ENCODE measurements around the gene RNF8. TPM values are rescaled to one million over a fixed set of nuclear protein-coding genes. Genes with fewer than 3 reads are reported as not detected.

The RNF8 gene
- 22.0 and 23.4 TPM in 2 replicates for total RNA-seq (2022)
- percentile 70 among the genes with signal in this experiment for Bru-seq, nascent RNA
- BruChase-seq, experiment 1, labeled RNA remaining after a 6-hour chase, result percentile 68 among the genes with signal in this experiment
- BruChase-seq, experiment 2, labeled RNA remaining after a 2-hour chase, result percentile 74 among the genes with signal in this experiment
- long read RNA-seq, full-length matches to known transcripts, result 43 of 60 reads
- long read RNA-seq, partial matches to known transcripts, result 2 of 60 reads
- long read RNA-seq, other reads (novel, unspliced or antisense), result 15 of 60 reads

DNA sequence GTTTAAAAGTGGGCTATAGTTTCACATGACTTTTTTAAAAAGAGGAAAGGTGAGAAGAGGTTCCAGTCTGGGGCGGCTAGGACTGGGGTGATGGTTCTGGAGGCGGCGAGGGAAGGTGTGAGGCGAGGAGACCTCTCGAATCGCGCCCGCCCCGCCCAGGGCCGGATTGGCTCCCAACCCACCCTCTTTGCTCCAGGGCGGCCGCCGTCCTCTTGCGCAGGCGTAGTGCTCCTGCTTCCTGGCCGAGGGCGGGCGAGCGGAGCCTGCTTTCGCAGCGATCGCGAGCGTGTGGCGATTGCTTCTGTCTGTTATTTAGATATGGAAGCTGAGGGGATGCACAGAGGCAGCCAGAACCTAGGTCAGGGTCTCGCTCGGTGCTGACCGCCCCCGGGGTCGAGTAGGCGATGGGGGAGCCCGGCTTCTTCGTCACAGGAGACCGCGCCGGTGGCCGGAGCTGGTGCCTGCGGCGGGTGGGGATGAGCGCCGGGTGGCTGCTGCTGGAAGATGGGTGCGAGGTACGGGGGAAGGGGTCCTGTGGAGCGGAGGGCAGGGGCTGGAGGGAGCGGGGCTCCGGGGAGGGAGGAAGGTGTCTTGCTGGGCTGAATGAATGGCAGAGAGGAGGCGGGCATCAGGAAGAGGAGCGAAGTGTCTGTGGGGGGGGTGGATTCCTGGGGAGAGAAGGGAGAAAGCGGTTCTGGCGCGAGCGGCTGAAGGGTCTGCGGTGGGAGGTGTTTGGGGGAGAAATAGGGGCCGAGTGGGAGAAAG lies at the start of gene RNF8:
RNF8 (plus strand) TSS at position 223 of the 765 bp plus-strand sequence; CDS start at position 405, 182 bp downstream.
- peak within 1 kb of the TSS; percentile 83 for H3K27ac Mint-ChIP-seq (ENCODE audit: low read depth, unreplicated experiment)
- no TSS peak for BruUV-seq (replicated peaks)
- intact Hi-C loops (cut with micrococcal nuclease), result no loop called here
- H3K9me3 Mint-ChIP-seq (ENCODE audit: unreplicated experiment), result no peaks in the 10 kb centered on the region
- peak within 1 kb of the TSS; percentile 96 for H3K4me3 Mint-ChIP-seq (ENCODE audit: unreplicated experiment)
- POLR2A ChIA-PET, result interaction anchor here (0.6 to 2.0 kb wide), 9 partner anchors 9 to 465 kb away, joined by 3 to 10 read pairs (median 4); partner anchors contain the start of gene CMTR1
- H3K27me3 Mint-ChIP-seq (ENCODE audit: insufficient read depth, unreplicated experiment), result no peaks in the 10 kb centered on the region
- H3K4me1 Mint-ChIP-seq (ENCODE audit: insufficient read depth, unreplicated experiment), result peaks cover 23% of the 10 kb centered on the region
- H3K36me3 Mint-ChIP-seq (ENCODE audit: insufficient read depth, unreplicated experiment), result no peaks in the 10 kb centered on the region
- CTCF ChIA-PET, result interaction anchor here (0.6 kb wide), 2 partner anchors 9 to 59 kb away, joined by 3 read pairs; no protein-coding TSS in a partner anchor
- DNase-seq (ENCODE audit: unreplicated experiment), result peak; percentile 86
- TF ChIP-seq, protein P1, sequence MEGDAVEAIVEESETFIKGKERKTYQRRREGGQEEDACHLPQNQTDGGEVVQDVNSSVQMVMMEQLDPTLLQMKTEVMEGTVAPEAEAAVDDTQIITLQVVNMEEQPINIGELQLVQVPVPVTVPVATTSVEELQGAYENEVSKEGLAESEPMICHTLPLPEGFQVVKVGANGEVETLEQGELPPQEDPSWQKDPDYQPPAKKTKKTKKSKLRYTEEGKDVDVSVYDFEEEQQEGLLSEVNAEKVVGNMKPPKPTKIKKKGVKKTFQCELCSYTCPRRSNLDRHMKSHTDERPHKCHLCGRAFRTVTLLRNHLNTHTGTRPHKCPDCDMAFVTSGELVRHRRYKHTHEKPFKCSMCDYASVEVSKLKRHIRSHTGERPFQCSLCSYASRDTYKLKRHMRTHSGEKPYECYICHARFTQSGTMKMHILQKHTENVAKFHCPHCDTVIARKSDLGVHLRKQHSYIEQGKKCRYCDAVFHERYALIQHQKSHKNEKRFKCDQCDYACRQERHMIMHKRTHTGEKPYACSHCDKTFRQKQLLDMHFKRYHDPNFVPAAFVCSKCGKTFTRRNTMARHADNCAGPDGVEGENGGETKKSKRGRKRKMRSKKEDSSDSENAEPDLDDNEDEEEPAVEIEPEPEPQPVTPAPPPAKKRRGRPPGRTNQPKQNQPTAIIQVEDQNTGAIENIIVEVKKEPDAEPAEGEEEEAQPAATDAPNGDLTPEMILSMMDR (IDR thresholded peaks at IDR 0.05; ENCODE audit: unreplicated experiment), result no peak

DNA sequence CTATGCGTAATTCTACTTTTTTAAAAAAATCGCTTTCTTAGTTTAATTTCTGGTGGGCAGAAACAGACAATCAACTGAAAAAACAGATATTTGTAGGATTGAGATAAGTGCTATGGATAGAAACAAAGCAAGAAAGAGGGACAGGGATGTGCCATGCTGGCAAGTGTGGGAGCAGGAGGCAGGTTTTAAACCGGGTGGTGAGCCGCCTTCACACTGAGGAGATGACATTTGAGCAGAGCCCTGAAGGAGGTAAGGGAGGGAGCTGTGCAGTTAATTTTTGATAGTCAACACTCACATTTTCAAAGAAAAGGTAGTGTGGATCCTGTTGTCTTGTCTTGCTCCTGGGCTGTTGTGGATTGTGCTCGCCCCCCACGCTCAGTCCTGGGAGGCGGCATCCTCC lies 49.0 kb upstream of the RNF8 start:
- no peaks in the 10 kb centered on the region for H3K4me1 Mint-ChIP-seq (ENCODE audit: insufficient read depth, unreplicated experiment)
- no peak overlapping the region for H3K4me3 Mint-ChIP-seq (ENCODE audit: unreplicated experiment)
- H3K9me3 Mint-ChIP-seq (ENCODE audit: unreplicated experiment), result no peaks in the 10 kb centered on the region
- BruUV-seq (replicated peaks), result no TSS peak
- CTCF ChIA-PET, result interaction anchor here (0.7 to 2.4 kb wide), 5 partner anchors 9 to 234 kb away, joined by 3 to 15 read pairs (median 3); no protein-coding TSS in a partner anchor
- POLR2A ChIA-PET, result interaction anchor here (1.4 kb wide), 1 partner anchor 47 kb away, joined by 3 read pairs; the partner anchor contains the start of genes TBC1D22B and TMEM217
- TF ChIP-seq, protein P1 (IDR thresholded peaks at IDR 0.05; ENCODE audit: unreplicated experiment), result no peak
- intact Hi-C loops (cut with micrococcal nuclease), result no loop called here
- H3K27ac Mint-ChIP-seq (ENCODE audit: low read depth, unreplicated experiment), result no peak overlapping the region
- no peak for DNase-seq (ENCODE audit: unreplicated experiment)
- H3K27me3 Mint-ChIP-seq (ENCODE audit: insufficient read depth, unreplicated experiment), result no peaks in the 10 kb centered on the region
- H3K36me3 Mint-ChIP-seq (ENCODE audit: insufficient read depth, unreplicated experiment), result peaks cover 44% of the 10 kb centered on the region

DNA sequence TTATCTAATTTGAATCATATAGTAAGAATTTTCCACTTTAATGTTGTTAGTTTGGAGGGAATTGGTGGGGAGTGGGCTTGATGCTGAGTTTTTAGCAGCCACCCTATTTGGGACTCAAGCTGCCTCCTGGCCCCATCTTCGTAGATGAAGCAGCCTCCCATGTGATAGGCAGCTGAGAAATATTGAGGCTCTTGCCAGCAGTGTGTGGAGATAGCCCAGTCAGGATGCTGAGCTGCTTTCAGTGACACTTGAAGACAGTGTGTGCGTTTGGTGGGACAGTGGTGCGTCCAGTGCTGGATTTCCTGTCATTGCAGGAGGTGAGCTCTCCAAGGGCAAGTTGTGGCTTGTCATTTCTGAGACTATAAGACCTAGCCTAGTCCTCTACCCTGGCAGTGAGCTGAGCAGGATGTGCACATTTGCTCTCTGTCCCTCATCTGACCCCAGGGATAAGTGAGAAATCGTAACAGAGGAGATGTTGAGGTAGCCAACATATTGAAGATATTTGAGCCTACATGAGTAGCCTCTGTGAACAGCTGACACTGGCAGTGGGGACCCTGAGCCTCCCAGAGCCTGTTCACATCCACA lies 47.9 kb upstream of the RNF8 start:
- TF ChIP-seq, protein P1 (IDR thresholded peaks at IDR 0.05; ENCODE audit: unreplicated experiment), result no peak
- intact Hi-C loops (cut with micrococcal nuclease), result no loop called here
- no peaks in the 10 kb centered on the region for H3K9me3 Mint-ChIP-seq (ENCODE audit: unreplicated experiment)
- no peaks in the 10 kb centered on the region for H3K4me1 Mint-ChIP-seq (ENCODE audit: insufficient read depth, unreplicated experiment)
- no peak overlapping the region for H3K4me3 Mint-ChIP-seq (ENCODE audit: unreplicated experiment)
- no TSS peak for BruUV-seq (replicated peaks)
- ChIA-PET CTCF (interaction anchor here (1.9 to 2.4 kb wide), 2 partner anchors 8 to 20 kb away, joined by 13 to 15 read pairs; no protein-coding TSS in a partner anchor), POLR2A (interaction anchor here (1.1 to 1.2 kb wide), 2 partner anchors 19 to 48 kb away, joined by 3 read pairs; partner anchors contain the start of genes TBC1D22B and TMEM217)
- H3K36me3 Mint-ChIP-seq (ENCODE audit: insufficient read depth, unreplicated experiment), result peaks cover 38% of the 10 kb centered on the region
- no peak for DNase-seq (ENCODE audit: unreplicated experiment)
- H3K27me3 Mint-ChIP-seq (ENCODE audit: insufficient read depth, unreplicated experiment), result no peaks in the 10 kb centered on the region
- H3K27ac Mint-ChIP-seq (ENCODE audit: low read depth, unreplicated experiment), result no peak overlapping the region
